Panc1 (cell line): Measurements from ENCODE around the gene FRMD4A.

ENCODE experiments used
- CTCF ChIP-seq: fragments of 450-650 bp; IDR thresholded peaks from 2 replicates; pipeline ENCODE4 v1.5.1; 2017; ENCODE audit warnings: mild to moderate bottlenecking
- POLR2AphosphoS5 ChIP-seq: IDR thresholded peaks from 2 replicates; pipeline ENCODE4 v1.6.1; 2012; ENCODE audit warnings: mild to moderate bottlenecking, low read depth, low read length, moderate library complexity
- SIN3A ChIP-seq: IDR thresholded peaks from 2 replicates; pipeline ENCODE4 v1.6.1; 2012; ENCODE audit warnings: low read depth, mild to moderate bottlenecking, low read length, moderate library complexity, borderline replicate concordance; ENCODE audit not compliant: insufficient read depth

GRCh38 chr10:14254368-14254767 is 76.4 kb downstream of the FRMD4A start:
- no peak for TF ChIP-seq CTCF
- no peak for TF ChIP-seq SIN3A
- TF ChIP-seq POLR2AphosphoS5, result no peak
